Measurements from ENCODE around the gene STIL. TPM values are rescaled to one million over a fixed set of nuclear protein-coding genes. Genes with fewer than 3 reads are reported as not detected.

STIL gene
- total RNA-seq, 1 experiment from 2014 or later: 29.7 TPM

GRCh38 chr1:47219001-47219400 is 94.9 kb downstream of the STIL start (continued):
- no peak for TF ChIP-seq ATF1 (CRISPR knock-in tag; IDR thresholded peaks at IDR 0.05)
- TF ChIP-seq AFF4 (CRISPR knock-in tag; IDR thresholded peaks at IDR 0.05; ENCODE audit: borderline replicate concordance): no peak
- TF ChIP-seq TEAD4 (CRISPR knock-in tag; IDR thresholded peaks at IDR 0.05): no peak

- Mint-ChIP-seq H3K36me3 (no peaks in the 10 kb centered on the region), H3K27ac (no peak overlapping the region), H3K4me3 (no peak overlapping the region), H3K4me1 (peaks cover 5% of the 10 kb centered on the region), H3K27me3 (ENCODE audit: low read depth) (peaks cover 32% of the 10 kb centered on the region), H3K9me3 (no peaks in the 10 kb centered on the region)
- ChIA-PET CTCF (interaction anchor here (0.6 kb wide), 1 partner anchor 22 kb away, joined by 4 read pairs; no protein-coding TSS in a partner anchor), POLR2A (no interaction called here)
- DNase-seq (ENCODE audit: low spot score): no peak
- ATAC-seq: no peak
- TF ChIP-seq SOX15 (CRISPR knock-in tag; IDR thresholded peaks at IDR 0.05): no peak
- TF ChIP-seq NR2C2 (CRISPR knock-in tag; IDR thresholded peaks at IDR 0.05): no peak
- no peak for TF ChIP-seq ZSCAN18 (CRISPR knock-in tag; IDR thresholded peaks at IDR 0.05)
- TF ChIP-seq ATF1 (CRISPR knock-in tag; IDR thresholded peaks at IDR 0.05): no peak
- TF ChIP-seq ZNF317 (CRISPR knock-in tag; IDR thresholded peaks at IDR 0.05; ENCODE audit: borderline replicate concordance, low read depth): no peak
- TF ChIP-seq ZNF416 (CRISPR knock-in tag; IDR thresholded peaks at IDR 0.05): no peak
- no peak for TF ChIP-seq KAT7 (CRISPR knock-in tag; IDR thresholded peaks at IDR 0.05; ENCODE audit: borderline replicate concordance)
- no peak for TF ChIP-seq TCF7 (CRISPR knock-in tag; IDR thresholded peaks at IDR 0.05; ENCODE audit: low read depth)
- TF ChIP-seq ERG (CRISPR knock-in tag; IDR thresholded peaks at IDR 0.05): no peak
- TF ChIP-seq JAZF1 (CRISPR knock-in tag; IDR thresholded peaks at IDR 0.05): no peak
- no peak for TF ChIP-seq ZNF423 (CRISPR knock-in tag; IDR thresholded peaks at IDR 0.05)
- no peak for TF ChIP-seq JUN (CRISPR knock-in tag; IDR thresholded peaks at IDR 0.05)
- TF ChIP-seq USF2 (CRISPR knock-in tag; IDR thresholded peaks at IDR 0.05): no peak
- TF ChIP-seq HMGXB4 (CRISPR knock-in tag; IDR thresholded peaks at IDR 0.05): no peak
- no peak for TF ChIP-seq FOXK1 (CRISPR knock-in tag; IDR thresholded peaks at IDR 0.05)
- TF ChIP-seq ZBTB21 (CRISPR knock-in tag; IDR thresholded peaks at IDR 0.05; ENCODE audit: borderline replicate concordance): no peak
- no peak for TF ChIP-seq PREB (CRISPR knock-in tag; IDR thresholded peaks at IDR 0.05; ENCODE audit: borderline replicate concordance)
- TF ChIP-seq ZNF121 (CRISPR knock-in tag; IDR thresholded peaks at IDR 0.05): no peak
- no peak for TF ChIP-seq TEAD1 (CRISPR knock-in tag; IDR thresholded peaks at IDR 0.05)
- no peak for TF ChIP-seq IRF2 (CRISPR knock-in tag; IDR thresholded peaks at IDR 0.05; ENCODE audit: borderline replicate concordance, low read depth)
Observed at GRCh38 chr1:47216278-47217059, 97.5 kb downstream of the STIL start.
